ACHN (cell line): ENCODE measurements around the gene GPC5.
"Not testable (repeated sequence)": the region's sequence is repeated elsewhere in the genome, so short reads cannot be mapped to it uniquely, and the experiment has no call there.

Experiments
- DNase-seq: peaks from one replicate; pipeline ENCODE4 v3.0.0-alpha.2; 2015
- in situ Hi-C: cut with HindIII; loops from 2 replicates; pipeline ENCODE4 v1.10.0; 2017; ENCODE audit warnings: low sequenced_read_pairs, low pct_ligation_motif_present, low pct_unique_long_range_greater_than_20kb

Gene GPC5

GRCh38 chr13:91398413-91399188 lies at the start of gene GPC5:
Gene GPC5, plus strand, starts transcription at chr13:91398621.
- DNase-seq, result peak; percentile 56
- in situ Hi-C loops, result no loop called here

GRCh38 chr13:91348906-91349435 lies 49.5 kb upstream of the GPC5 start:
- in situ Hi-C loops, result no loop called here

GRCh38 chr13:91349992-91350911 lies 48.2 kb upstream of the GPC5 start:
- no peak for DNase-seq
- in situ Hi-C loops, result no loop called here

More at GRCh38 chr13:91348906-91349435, 49.5 kb upstream of the GPC5 start:
- peak; percentile 84 for DNase-seq

- no peak for DNase-seq
These were observed 47.3 kb upstream of the GPC5 start for GRCh38 chr13:91351123-91351522.

GRCh38 chr13:91351980-91352379 lies 46.4 kb upstream of the GPC5 start:
- in situ Hi-C loops, result no loop called here
- no peak for DNase-seq

More at GRCh38 chr13:91351123-91351522, 47.3 kb upstream of the GPC5 start:
- in situ Hi-C loops, result no loop called here

- DNase-seq, in situ Hi-C loops: not testable (repeated sequence)
These were observed 45.5 kb upstream of the GPC5 start for GRCh38 chr13:91352891-91353290.

GRCh38 chr13:91353494-91353893 lies 44.9 kb upstream of the GPC5 start:
- in situ Hi-C loops, result no loop called here
- no peak for DNase-seq

- DNase-seq, result no peak
- in situ Hi-C loops, result no loop called here
These were observed 43.2 kb upstream of the GPC5 start for GRCh38 chr13:91355099-91355825.

GRCh38 chr13:91355826-91356710 lies 42.4 kb upstream of the GPC5 start:
- DNase-seq, result no peak
- in situ Hi-C loops, result no loop called here

GRCh38 chr13:91356919-91357612 lies 41.4 kb upstream of the GPC5 start:
- in situ Hi-C loops, result no loop called here
- DNase-seq, result no peak

- in situ Hi-C loops, result no loop called here
- DNase-seq, result no peak
These were observed 40.6 kb upstream of the GPC5 start for GRCh38 chr13:91357613-91358386.

- DNase-seq, result no peak
- in situ Hi-C loops, result no loop called here
These were observed 40.0 kb upstream of the GPC5 start for GRCh38 chr13:91358387-91358782.

- no peak for DNase-seq
- in situ Hi-C loops, result no loop called here
These were observed 39.3 kb upstream of the GPC5 start for GRCh38 chr13:91359111-91359510.

- no peak for DNase-seq
- in situ Hi-C loops, result no loop called here
These were observed 38.8 kb upstream of the GPC5 start for GRCh38 chr13:91359631-91360030.

- DNase-seq, result no peak
- in situ Hi-C loops, result no loop called here
These were observed 38.1 kb upstream of the GPC5 start for GRCh38 chr13:91360246-91360751.

- no peak for DNase-seq
- in situ Hi-C loops, result no loop called here
These were observed 36.6 kb upstream of the GPC5 start for GRCh38 chr13:91361755-91362271.
